Smooth muscle cell (in vitro differentiated cells): ENCODE results near the gene SYDE1. TPM values are rescaled to one million over a fixed set of nuclear protein-coding genes. Genes with fewer than 3 reads are reported as not detected.

Experiments used
- DNase-seq: peaks from one replicate; lab custom pipeline; 2025; ENCODE audit not compliant: unreplicated experiment; lab: John Stamatoyannopoulos, UW
- H2AFZ ChIP-seq: fragments of 200-600 bp; sonication (generic); 2 replicates; pipeline ENCODE4 v1.6.0; 2016; ENCODE audit warnings: antibody characterized with exemption, low read depth, mild to moderate bottlenecking
- H3F3A ChIP-seq: fragments of 200-600 bp; sonication (generic); 2 replicates; pipeline ENCODE4 v1.6.0; 2017; ENCODE audit warnings: antibody characterized with exemption, low read depth
- H3K27ac ChIP-seq: fragments of 200-600 bp; sonication (generic); 2 replicates; pipeline ENCODE4 v1.5.1; 2016; ENCODE audit warnings: low read depth, mild to moderate bottlenecking
- H3K27me3 ChIP-seq: fragments of 200-600 bp; sonication (generic); 2 replicates; pipeline ENCODE4 v1.6.1; 2016; ENCODE audit warnings: low read depth, mild to moderate bottlenecking
- H3K36me3 ChIP-seq: fragments of 200-600 bp; sonication (generic); 2 replicates; pipeline ENCODE4 v1.5.1; 2016; ENCODE audit warnings: low read depth
- H3K4me1 ChIP-seq: fragments of 200-600 bp; sonication (generic); 2 replicates; pipeline ENCODE4 v1.5.1; 2016; ENCODE audit warnings: low read depth
- H3K4me2 ChIP-seq: fragments of 200-600 bp; sonication (generic); 2 replicates; pipeline ENCODE4 v1.6.0; 2016; ENCODE audit warnings: mild to moderate bottlenecking
- H3K4me3 ChIP-seq: fragments of 200-600 bp; sonication (generic); 2 replicates; pipeline ENCODE4 v1.5.1; 2016; ENCODE audit warnings: mild to moderate bottlenecking
- H3K79me2 ChIP-seq: fragments of 200-600 bp; sonication (generic); 2 replicates; pipeline ENCODE4 v1.6.0; 2016; ENCODE audit warnings: low read depth, mild to moderate bottlenecking
- H3K9ac ChIP-seq: fragments of 200-600 bp; sonication (generic); 2 replicates; pipeline ENCODE4 v1.6.0; 2016; ENCODE audit warnings: low read depth
- H3K9me3 ChIP-seq: fragments of 200-600 bp; sonication (generic); replicated peaks from 2 replicates; pipeline ENCODE4 v1.5.1; 2016; ENCODE audit warnings: low read depth
- H4K20me1 ChIP-seq: fragments of 200-600 bp; sonication (generic); 2 replicates; pipeline ENCODE4 v1.6.0; 2016; ENCODE audit warnings: low read depth
- WGBS: methylation state at CpG from one replicate; pipeline ENCODE4 v1.1.7; 2016; ENCODE audit warnings: low lambda C conversion rate; 5-methylcytosine and 5-hydroxymethylcytosine counted together
- polyA plus RNA-seq: library from polyadenylated mRNA; unstranded; fragments of >200 nt; fragmentation: Nextera tagmentation; extraction: Ambion mirVana; gene quantifications from 2 replicates; pipeline ENCODE4 v1.2.1, GENCODE V29; 2016
- total RNA-seq: library from RNA; depleted of rRNA; stranded (reverse); fragments of >200 nt; gene quantifications from 2 replicates; pipeline ENCODE4 v1.2.3, GENCODE V29; 2014
- TF ChIP-seq, protein P1 (sequence below): fragments of 200-600 bp; sonication (generic); IDR thresholded peaks from 2 replicates; pipeline ENCODE4 v1.5.1; 2017; ENCODE audit warnings: borderline replicate concordance, mild to moderate bottlenecking, antibody characterized with exemption; ENCODE audit not compliant: insufficient read depth, poor library complexity, severe bottlenecking

SYDE1 gene
- total and polyA plus RNA-seq, 2 experiments from 2014 or later = 39.3 to 51.6 TPM

DNA sequence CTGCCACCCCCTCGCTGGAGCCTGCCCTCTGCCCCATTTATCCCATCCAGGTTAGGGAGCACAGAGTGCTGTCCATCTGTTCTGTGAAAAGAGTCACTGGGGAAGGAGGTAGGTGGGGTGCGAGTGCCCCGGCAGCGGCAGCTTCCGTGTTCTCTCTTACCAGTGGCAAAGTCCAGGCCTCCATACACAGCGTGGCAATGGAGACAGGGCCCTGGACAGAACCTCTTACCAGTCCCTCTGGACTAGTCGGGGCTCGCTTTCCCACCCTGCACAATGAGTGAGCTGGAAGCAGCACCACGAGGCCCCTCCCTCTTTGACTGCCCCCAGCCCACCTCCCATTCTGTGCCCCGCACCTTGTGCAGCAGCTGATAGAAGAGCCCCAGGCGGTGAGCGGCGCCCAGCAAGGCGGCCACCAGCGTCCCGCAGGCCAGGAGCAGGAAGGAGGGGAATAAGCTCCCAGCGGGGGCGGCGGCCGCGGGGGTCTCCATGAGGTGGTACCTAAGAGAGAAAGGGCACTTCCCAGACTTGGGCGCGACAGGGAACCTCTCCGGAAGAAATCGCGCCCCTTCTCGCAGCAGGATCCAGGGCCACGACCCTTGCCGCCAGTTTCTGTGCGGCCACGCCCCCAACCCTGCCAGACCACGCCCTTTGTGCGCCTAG is 17.5 kb downstream of the SYDE1 start:
- peak; percentile 56 for DNase-seq
- H3K79me2 ChIP-seq = peaks cover 19% of the 10 kb centered on the region
- peak overlapping the region; percentile 62 for H3K4me3 ChIP-seq
- H3F3A ChIP-seq = no peaks in the 10 kb centered on the region
- peak overlapping the region; percentile 39 for H2AFZ ChIP-seq
- no peaks in the 10 kb centered on the region for H3K27me3 ChIP-seq
- no peaks in the 10 kb centered on the region for H3K9me3 ChIP-seq
- H3K9ac ChIP-seq = peak overlapping the region; percentile 80
- H3K4me2 ChIP-seq = peak overlapping the region; percentile 88
- no peaks in the 10 kb centered on the region for H4K20me1 ChIP-seq
- WGBS = 6% methylated on average over 33 of the region's 33 CpGs
- peak overlapping the region; percentile 76 for H3K27ac ChIP-seq
- H3K4me1 ChIP-seq = peaks cover 7% of the 10 kb centered on the region
- H3K36me3 ChIP-seq = no peaks in the 10 kb centered on the region
- TF ChIP-seq, protein P1, sequence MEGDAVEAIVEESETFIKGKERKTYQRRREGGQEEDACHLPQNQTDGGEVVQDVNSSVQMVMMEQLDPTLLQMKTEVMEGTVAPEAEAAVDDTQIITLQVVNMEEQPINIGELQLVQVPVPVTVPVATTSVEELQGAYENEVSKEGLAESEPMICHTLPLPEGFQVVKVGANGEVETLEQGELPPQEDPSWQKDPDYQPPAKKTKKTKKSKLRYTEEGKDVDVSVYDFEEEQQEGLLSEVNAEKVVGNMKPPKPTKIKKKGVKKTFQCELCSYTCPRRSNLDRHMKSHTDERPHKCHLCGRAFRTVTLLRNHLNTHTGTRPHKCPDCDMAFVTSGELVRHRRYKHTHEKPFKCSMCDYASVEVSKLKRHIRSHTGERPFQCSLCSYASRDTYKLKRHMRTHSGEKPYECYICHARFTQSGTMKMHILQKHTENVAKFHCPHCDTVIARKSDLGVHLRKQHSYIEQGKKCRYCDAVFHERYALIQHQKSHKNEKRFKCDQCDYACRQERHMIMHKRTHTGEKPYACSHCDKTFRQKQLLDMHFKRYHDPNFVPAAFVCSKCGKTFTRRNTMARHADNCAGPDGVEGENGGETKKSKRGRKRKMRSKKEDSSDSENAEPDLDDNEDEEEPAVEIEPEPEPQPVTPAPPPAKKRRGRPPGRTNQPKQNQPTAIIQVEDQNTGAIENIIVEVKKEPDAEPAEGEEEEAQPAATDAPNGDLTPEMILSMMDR = no peak

DNA sequence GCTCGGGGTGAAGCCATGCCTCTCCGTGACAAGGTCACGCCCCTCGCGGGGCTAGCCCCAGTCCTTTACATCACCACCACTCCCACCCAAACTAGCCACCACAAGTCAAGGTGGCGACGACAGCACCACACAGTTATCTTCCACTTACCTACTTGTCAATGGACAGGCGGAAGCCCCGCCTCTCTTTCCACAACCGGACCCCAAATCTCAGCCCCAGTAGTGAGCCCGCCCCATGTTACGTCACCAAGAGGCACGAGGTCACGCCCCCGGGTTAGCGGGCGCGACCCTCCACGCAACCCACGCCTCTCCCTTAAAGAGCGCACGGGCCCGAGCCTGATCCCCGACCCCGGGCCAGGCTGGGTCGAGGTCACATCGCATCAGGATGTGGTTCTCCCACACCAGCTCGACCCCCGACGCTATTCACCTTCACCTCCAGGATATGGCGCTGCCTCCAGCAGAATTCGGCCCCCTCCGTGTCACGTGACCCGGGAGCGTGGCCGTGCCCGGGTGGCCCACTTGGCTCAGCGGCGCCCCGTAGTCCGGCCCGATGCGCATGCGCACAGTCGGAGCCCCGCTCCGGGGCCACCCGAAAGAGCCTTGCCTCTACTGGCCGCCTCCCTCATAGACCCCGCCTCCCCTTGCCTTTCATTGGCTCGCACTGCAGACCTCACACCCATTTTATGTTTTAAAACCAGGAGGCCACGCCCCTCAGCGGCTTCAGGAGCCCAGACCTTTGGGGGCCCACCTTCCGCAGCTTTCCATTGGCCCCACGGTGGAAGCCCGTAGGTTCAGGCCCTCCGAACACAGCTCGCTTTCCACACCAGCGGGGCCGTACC is 18.2 kb downstream of the SYDE1 start:
- Histone ChIP-seq H2AFZ (peak overlapping the region; percentile 39), H3K9me3 (no peaks in the 10 kb centered on the region), H3K4me1 (peaks cover 7% of the 10 kb centered on the region), H3F3A (no peaks in the 10 kb centered on the region), H4K20me1 (no peaks in the 10 kb centered on the region), H3K4me2 (peak overlapping the region; percentile 88), H3K27ac (peak overlapping the region; percentile 76), H3K27me3 (no peaks in the 10 kb centered on the region), H3K4me3 (peak overlapping the region; percentile 62), H3K79me2 (peaks cover 19% of the 10 kb centered on the region), H3K36me3 (no peaks in the 10 kb centered on the region), H3K9ac (peak overlapping the region; percentile 80)
- TF ChIP-seq, protein P1 = no peak
- peak; percentile 94 for DNase-seq
- under 1% methylated on average over 61 of the region's 61 CpGs for WGBS

DNA sequence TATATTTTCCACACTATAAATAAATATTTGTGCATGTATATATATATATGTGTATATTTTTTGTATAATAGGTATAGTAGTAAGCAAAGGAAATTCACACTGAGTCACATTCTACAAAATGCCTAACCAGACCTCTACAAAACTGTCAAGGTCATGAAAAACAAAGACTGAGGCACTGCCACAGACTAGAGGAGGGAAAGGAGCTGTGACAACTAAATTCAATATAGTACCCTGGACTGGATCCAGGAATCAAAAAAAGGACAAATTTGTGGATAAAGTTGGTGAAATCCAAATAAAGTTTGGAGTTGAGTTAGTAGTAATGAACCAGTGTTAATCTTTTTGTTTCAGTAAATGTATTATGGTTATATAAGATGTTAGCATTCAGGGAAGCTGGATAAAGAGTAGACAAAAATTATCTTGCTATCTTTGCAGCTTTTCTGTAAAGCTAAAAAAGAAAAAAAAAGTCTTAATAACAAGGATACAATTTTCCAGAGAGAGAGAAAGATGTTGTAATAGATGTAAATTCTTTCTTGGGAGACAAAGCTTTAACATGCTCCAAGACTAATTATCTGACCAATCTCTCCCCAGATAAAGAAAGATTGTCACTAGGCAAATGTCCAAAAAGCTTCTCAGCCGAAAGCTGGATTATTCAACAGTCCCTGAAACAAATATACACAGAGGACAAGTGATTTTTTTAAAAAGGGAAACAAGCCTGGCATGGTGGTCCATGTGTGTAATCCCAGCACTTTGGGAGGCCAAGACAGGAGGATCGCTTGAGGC is 19.1 kb downstream of the SYDE1 start:
- Histone ChIP-seq H3K27me3 (no peaks in the 10 kb centered on the region), H4K20me1 (no peaks in the 10 kb centered on the region), H3K27ac (peak overlapping the region; percentile 60), H3K9ac (no peak overlapping the region), H2AFZ (peak overlapping the region; percentile 64), H3K79me2 (peaks cover 19% of the 10 kb centered on the region), H3K36me3 (no peaks in the 10 kb centered on the region), H3K4me3 (peak overlapping the region; percentile 62), H3K4me1 (peaks cover 7% of the 10 kb centered on the region), H3F3A (no peaks in the 10 kb centered on the region), H3K9me3 (no peaks in the 10 kb centered on the region), H3K4me2 (peak overlapping the region; percentile 88)
- DNase-seq = no peak
- 78% methylated on average over 2 of the region's 2 CpGs for WGBS
- TF ChIP-seq, protein P1 = no peak
